Ramos (cell line): Measurements from ENCODE around the gene TSC22D1.
"Not testable (repeated sequence)": the region's sequence is repeated elsewhere in the genome, so short reads cannot be mapped to it uniquely, and the experiment has no call there.

Source experiments
- in situ Hi-C: fragments of 300-500 bp; cut with MboI; formaldehyde crosslinking; loops from one replicate; pipeline ENCODE4 v1.14.3; 2022; ENCODE audit warnings: low sequenced_read_pairs; ENCODE audit not compliant: unreplicated experiment

TSC22D1 gene

DNA sequence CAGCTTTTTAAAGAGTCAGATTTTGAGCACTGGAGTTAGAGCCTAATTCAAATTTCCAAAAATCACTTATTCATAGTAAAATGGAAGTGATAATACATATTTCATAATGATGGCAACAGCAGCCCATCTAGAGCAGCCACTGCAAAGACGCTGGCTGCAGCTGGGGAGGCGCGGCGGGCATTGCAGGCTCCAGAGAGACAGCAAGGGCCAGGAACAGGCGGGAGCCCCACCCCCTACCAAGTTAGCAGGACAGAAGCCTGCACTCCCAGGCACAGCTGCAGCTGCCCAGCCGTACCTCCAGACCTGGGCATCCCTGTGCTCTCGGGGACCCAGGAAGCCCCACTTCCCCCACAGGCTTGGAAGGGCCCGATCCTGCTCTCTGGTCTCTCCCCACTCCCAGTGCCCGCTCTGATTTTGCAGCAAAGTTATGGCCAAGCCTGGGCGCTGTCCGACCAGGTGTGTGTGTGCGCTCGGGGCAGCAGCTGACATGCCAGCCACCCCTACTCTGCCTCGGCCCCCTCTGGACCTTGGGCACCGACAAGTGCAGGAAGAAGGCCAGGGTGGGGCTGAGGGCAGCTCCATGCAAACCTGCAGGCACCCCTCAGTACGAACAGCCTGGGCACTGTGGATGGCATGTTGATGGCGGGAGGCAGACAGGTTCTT is 117.7 kb downstream of the TSC22D1 start:
- in situ Hi-C loops = no loop called here

DNA sequence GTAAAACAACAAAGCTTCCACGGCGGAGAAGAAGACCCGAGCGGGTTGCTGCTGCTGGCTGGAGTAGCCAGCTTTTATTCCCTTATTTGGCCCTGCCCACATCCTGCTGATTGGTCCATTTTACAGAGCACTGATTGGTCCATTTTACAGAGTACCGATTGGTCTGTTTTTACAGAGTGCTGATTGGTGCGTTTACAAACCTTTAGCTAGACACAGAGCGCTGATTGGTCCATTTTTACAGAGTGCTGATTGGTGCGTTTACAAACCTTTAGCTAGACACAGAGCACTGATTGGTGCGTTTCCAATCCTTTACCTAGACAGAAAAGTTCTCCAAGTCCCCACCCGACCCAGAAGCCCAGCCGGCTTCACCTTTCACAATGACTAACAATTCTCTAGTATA is 119.9 kb downstream of the TSC22D1 start:
- in situ Hi-C loops = not testable (repeated sequence)

DNA sequence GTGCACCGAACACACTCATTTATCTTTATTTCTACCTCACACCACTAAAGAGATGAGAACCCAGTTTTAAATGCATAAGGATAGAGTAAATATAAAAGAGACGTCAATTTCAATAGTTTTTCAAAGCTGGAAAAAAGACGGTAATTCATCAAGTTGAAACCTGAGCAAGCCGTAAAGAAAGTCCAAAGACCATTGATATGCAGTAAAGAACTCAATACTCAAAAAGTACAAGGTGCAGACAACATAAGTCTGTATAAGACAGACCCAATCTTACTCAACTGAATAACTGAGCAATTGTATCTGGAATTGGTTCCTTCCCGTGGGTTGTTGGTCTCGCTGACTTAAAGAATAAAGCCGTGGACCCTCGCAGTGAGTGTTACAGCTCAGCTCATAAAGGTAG is 120.4 kb downstream of the TSC22D1 start:
- in situ Hi-C loops = no loop called here

DNA sequence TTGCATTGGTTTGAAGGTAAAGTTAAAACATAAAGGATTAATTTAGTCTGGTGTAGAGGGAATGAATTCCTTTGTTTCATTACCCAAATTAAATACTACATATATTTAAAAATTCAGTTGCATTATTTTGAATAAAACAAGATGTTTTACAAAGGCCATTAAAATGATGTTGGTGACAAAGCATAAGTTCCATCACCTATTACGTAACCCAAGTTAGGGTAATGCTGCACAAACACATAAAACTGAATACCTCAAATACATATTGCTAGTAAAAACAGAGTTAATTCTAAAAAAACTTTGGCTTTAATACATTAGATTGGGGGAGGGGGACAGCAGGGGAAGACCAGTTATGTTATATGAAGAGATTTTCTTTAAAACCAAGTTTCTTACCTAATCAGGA is 122.2 kb downstream of the TSC22D1 start:
- in situ Hi-C loops = no loop called here

DNA sequence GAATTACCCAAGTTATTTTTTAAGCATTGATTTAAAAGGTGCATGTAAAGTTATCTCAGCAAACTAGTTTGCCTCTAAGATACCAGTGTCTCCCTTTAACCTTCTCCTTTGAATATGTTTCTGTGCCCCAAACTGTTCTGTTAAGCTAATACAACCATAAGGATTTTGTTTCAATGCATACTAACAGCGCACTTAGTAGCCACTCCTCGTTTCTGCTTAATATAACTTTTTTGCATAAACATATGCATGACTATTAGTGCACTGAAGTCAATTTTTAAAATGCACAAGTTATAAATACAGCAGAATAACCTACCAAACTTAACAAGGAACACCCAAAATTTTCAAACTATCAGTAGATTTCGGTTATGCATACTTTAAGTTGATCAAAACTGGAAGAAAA is 123.1 kb downstream of the TSC22D1 start:
- in situ Hi-C loops = no loop called here

DNA sequence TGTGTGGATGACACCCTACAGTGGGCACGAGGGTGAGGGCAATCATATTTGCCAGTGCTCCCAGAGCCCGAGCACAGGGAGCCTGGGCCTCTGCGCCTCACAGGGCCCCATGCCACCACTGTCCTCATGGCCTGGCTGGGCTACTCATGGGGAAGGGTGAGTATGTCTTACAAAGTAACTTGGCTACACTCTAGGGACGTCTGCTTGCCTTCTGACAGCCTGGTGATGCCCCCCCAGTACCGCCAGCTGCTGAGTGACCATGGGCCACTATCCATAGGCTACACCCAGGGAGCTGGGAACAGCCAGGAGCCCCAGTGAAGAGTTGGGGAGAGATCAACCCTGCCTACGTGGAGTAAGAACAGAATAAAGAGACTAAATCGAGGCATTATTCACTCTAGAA is 123.7 kb downstream of the TSC22D1 start:
- in situ Hi-C loops = no loop called here

DNA sequence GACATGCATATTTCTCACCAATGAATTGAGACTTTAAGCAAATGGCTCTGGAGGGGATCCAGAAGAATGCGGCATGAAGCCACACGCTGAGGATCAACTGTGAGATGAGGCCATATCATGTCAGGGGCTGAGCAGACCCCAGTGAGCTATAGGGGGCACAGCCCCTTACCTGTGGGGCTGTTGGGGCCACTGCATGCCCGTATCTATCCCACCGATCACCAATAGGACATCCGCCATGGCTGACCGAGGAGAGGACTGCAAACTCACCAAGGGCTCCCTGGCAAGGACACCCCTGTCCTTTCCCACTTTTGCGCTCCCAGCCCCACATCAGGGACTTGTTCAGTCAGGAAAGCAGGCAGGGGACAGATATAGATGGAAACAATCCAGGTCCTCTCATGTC is 124.5 kb downstream of the TSC22D1 start:
- in situ Hi-C loops = no loop called here

DNA sequence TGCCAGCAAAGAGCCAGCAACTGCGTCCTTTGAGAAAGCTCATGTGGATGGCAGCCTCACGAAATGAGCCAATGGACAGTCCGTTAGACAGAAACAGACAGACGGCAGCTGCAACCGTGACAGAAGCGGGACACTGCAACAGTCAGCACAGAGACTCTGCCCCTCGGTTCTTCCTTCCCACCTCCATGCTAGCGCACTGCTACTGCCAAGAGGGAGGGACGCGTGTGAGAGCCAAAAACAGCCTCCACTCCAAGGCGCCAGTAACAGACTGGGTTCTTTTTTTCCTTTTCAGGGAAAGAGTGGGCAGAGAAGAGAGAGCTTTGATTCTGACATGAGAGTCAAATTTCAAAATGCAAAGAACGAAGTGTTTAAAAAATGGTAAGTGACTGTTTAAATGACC is 125.0 kb downstream of the TSC22D1 start:
- in situ Hi-C loops = no loop called here

DNA sequence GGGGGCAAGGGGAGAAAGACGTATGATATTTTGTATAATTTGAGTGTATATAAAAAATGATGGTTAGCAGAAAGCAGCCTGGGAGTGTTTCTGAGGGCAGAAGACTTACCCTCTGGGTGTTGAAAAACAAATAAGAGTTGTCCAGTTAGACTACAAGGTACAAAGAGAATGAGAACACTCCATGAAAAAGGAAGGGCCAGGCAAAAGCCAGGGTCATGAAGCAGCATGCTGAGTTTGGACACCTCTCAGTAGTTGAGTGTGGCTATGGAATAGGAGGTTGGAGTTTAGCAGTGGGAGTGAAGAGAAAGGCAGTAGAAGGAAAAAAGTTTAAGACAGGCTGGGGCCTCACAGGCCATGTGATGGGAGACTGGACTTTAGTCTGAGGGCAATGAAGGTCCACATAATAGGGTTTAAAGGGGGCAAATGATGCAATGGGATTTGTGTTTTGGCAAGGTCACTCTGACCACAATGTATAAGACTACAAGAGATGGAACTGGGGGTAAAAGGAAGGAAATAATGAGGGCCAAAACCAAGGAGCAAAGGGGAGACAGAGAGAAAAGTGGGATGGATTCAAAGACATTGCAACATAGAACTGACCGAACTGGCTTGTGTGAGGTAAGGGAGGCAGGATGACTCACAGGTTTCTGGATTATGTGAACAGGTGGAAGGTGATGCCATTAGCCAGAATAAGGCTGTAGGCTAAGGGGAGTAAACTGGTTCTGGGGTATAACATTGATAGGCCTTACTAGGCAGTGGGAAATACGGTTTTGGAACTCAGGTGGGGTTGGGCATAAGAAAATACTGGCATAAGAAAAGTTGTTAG is 125.9 kb downstream of the TSC22D1 start:
- in situ Hi-C loops = no loop called here

DNA sequence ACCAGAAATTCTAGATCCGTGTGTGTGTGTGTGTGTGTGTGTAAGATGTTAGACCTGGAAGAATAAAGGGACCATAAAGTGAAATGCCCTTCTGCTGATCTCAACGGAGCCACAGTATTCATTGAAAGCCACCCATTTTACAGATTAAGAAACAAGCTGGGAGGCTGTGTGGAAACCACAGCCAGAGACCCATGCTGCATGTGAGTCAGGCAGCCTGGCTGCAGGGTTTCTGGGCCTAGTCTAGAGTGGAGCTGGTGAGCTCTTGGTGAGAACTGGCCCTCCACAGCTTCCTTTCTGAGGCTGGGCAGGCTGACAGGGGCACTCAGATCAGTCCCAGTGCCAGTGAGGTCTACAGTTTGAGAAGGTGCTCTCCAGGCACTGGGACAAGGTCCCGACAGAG is 127.3 kb downstream of the TSC22D1 start:
- in situ Hi-C loops = no loop called here

DNA sequence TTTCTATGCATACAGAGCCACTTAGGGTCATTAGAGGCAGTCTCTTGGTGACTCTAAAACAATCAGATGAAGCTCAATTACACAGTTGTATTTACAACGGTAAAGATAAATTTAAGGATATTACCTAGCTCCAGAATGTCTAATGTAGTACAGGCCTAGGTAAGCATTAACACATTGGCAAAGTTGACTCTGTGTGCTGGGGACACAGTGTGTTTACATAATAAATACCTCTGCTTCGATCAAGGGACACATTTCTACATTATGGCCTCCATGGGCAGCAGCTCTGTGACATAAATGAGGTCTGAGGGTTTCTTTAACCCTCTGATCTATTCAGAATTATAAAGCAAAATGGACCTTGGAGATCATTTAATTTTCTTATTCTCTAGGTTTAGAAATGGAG is 127.8 kb downstream of the TSC22D1 start:
- in situ Hi-C loops = no loop called here

DNA sequence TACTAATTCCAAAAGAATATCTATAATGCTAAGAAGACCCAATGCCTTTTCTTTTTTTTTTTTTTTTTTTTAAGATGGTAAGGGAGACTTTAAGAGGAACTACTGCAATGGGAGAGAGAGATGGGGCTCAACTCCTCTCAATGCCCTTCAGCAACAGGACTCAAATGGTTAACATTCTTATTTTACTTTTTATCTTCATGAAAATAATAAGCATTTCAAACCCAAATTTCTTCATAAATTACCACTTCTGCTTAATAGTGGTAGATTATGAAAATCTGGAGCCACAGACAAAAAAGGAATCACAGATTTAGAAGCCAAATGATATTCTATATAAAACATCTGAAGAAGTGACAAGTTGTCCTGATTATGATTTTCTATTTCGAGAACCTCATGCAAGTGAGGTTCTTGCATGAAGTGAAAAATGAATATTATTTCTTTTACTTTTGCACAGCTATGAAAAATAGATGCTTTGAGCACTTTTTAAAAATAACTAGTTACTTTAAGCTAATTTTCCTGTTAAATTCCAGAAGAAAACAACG is 128.3 kb downstream of the TSC22D1 start:
- in situ Hi-C loops = no loop called here

DNA sequence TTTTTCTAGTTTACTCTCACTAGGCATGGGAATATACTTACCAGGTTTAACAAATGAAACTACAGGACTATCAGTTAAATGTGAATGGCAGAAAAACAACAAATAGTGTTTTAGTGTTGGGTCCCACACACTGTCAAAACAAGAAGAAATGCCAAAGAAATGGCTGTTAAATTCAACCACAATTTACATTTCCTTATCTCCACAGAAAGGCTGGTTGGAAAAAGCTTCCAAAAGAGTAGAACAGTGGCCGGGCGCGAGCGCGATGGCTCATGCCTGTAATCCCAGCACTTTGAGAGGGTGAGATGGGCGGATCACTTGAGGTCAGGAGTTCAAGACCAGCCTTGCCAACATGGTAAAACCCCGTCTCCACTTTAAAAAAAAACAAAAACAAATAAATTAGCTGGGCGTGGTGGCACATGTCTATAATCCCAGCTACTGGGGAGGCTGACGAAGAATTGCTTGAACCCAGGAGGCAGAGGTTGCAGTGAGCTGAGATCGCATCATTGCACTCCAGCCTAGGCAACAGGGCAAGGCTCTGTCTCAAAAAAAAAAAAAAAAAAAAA is 136.0 kb downstream of the TSC22D1 start:
- in situ Hi-C loops = no loop called here

DNA sequence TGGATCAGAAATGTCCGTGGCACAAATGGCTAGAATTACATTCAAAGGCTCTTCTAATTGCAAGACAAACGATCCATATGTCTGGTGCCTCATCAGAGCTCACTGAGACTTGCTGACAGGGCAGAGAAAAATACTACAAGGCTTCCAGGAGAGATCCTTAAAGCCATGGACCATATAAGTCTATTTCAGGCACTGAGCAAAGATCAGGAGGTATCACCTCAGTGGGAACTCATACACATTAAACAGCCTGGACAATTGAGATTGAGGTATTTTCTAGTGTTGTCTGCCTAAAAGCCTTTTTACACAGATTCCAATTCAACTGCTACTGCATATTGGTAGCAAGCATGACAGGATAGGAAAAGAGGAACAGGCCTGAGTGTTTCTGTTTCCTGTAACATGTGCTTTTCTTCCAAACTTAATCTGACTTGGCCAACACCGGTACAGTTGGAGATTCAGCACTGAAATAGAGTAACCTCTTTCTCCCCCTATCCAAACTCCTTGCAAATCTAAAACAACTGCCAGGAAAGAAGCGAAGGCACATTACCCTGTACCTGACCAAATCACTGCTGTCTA is 136.6 kb downstream of the TSC22D1 start:
- in situ Hi-C loops = loop anchor here (5.0 to 10.0 kb wide), 3 partner anchors 192 to 537 kb away; no protein-coding TSS in a partner anchor

DNA sequence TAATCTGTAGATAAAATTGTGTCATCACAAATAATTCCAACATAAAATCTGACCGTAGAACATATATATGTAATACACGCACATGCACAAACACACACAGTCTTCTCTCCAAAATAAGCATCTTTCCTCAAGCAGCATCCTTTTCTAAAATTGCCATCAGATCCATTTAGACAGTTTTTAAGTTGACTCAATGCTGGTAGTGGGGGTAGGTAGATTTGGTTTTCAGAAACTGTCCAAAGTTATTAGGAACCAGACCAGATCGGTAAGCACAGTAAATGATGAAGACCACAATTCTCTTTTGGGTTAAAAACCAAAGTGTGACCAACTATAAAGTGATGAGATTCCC is 137.9 kb downstream of the TSC22D1 start:
- in situ Hi-C loops = loop anchor here (5.0 to 10.0 kb wide), 3 partner anchors 191 to 536 kb away; no protein-coding TSS in a partner anchor

DNA sequence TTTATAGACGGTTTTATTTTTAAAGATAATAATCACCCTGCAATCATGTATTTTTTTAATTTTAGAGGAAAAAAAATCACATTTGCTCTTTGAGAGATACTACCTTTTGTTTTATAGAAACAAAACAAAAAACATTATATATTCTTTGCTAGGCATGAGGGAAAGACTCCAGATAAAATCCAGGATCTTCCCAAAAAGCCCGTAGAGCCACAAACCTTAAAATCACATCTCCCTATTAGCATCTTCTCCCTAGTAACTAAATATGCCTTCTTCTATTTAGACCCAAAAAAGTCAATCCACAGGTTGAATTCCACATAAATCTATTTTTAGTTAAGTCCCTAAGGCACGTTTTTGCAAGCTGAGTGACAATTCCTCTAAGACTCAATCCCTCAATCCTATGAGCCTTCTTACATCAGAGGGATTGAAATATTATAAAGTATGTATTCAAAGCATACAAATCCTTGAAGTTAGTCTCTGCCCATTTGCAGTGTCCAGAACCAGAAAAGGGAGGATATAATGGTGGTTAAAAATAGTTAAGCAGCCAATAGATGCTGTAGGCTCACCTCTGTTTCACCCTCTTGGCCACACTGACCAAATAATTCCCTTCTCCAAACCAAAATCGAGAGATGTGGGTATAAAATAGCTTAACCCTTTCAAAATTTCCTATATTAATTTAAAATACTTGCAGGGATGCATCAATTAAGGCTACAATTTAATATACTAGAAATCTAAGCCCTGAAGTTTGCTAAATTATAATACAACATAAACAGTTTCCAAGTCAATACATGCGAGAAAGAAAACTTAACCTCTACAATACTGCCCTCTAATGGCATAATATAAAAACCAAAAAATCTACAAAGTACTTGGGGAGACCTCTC is 138.5 kb downstream of the TSC22D1 start:
- in situ Hi-C loops = loop anchor here (5.0 to 10.0 kb wide), 3 partner anchors 190 to 535 kb away; no protein-coding TSS in a partner anchor

DNA sequence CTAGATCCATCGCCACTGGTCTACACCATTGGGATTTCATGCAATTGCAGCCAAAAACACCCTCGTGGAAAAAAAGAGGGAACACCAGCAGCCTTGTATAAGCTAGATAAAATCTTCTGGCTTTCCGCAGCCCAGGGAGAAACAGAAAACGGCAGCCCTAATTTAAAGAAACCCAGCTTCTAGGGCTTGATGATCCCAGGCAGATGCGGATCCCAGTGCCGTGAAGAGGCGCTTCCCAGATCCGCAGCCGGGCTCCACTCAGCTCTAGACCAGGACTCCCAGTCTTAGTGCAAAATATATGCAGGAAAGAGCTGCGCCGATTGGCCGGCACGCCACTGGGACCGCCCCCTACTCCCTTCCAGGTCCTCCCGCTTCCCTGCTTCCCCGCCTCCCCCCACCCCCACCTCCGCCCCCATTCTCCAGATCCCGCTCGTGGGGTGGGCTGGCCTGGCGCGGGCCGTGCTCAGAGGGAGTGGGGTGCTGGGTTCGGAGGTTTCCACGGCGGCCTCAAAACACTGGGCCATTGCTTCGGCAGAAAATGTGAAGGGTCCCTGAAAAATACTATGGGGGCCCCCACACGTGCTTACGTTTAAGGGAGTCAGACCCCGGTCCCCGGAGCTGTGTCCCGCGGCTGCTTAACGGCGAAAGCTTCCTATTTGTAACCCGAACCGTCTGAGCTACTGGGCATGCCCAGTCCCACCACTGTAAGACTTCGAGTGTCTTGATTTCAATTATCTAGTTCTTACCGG is 139.4 kb downstream of the TSC22D1 start:
- in situ Hi-C loops = loop anchor here (5.0 to 10.0 kb wide), 3 partner anchors 189 to 534 kb away; no protein-coding TSS in a partner anchor

DNA sequence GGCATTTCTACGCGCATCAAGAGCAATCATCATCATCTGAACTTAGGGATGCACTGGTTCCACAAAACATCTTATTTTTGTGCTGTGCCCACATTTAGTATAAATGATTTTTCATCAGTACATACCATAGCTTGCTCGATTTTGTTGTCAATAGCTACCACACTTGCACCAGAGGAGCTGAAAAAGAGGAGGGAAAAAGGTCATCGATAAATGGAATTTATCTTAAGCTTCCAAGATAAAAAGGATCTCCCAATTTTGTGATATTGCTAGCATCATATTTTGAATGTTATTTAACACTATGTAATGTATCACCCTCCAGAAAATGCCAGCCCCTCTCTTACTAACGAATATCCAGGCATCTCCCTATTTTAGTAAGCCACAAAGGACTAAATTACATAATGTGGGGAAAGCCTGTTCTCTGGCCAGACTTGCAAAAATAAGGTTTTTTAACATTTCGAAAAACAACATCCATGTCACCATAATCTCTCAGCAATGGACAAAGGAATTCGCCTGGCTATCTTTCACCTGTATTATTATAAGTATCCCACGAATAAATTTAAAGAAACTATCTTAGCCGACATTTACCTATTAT is 140.1 kb downstream of the TSC22D1 start:
- in situ Hi-C loops = loop anchor here (5.0 to 10.0 kb wide), 3 partner anchors 189 to 534 kb away; no protein-coding TSS in a partner anchor
